GM19455 (cell line): ENCODE measurements around the gene SEMA6D.

Experiments used
- ATAC-seq: cut with Tn5 transposase; IDR thresholded peaks from one replicate; pipeline ENCODE4 v1.9.1; 2021; ENCODE audit not compliant: unreplicated experiment

The SEMA6D gene

GRCh38 chr15:47717036-47717612 is at the start of gene SEMA6D:
SEMA6D (plus strand) TSS chr15:47717505; CDS start chr15:47759799, 42,294 bp downstream.
- no peak for ATAC-seq

GRCh38 chr15:47669221-47669620 is 48.1 kb upstream of the SEMA6D start:
- ATAC-seq: no peak

GRCh38 chr15:47670365-47670764 is 46.9 kb upstream of the SEMA6D start:
- ATAC-seq: no peak

- no peak for ATAC-seq
Observed at GRCh38 chr15:47673232-47673761, 44.0 kb upstream of the SEMA6D start.

- ATAC-seq: no peak
Observed at GRCh38 chr15:47674586-47675232, 42.6 kb upstream of the SEMA6D start.

GRCh38 chr15:47675735-47676134 is 41.6 kb upstream of the SEMA6D start:
- ATAC-seq: no peak

- no peak for ATAC-seq
Observed at GRCh38 chr15:47678040-47678439, 39.3 kb upstream of the SEMA6D start.

GRCh38 chr15:47682661-47683060 is 34.6 kb upstream of the SEMA6D start:
- no peak for ATAC-seq

- no peak for ATAC-seq
Observed at GRCh38 chr15:47685141-47685870, 32.0 kb upstream of the SEMA6D start.

- no peak for ATAC-seq
Observed at GRCh38 chr15:47688573-47689086, 28.7 kb upstream of the SEMA6D start.

GRCh38 chr15:47689660-47690059 is 27.6 kb upstream of the SEMA6D start:
- no peak for ATAC-seq

- no peak for ATAC-seq
Observed at GRCh38 chr15:47691882-47692281, 25.4 kb upstream of the SEMA6D start.

GRCh38 chr15:47696351-47696750 is 21.0 kb upstream of the SEMA6D start:
- no peak for ATAC-seq

GRCh38 chr15:47705281-47705997 is 11.9 kb upstream of the SEMA6D start:
- no peak for ATAC-seq

GRCh38 chr15:47707391-47707790 is 9.9 kb upstream of the SEMA6D start:
- no peak for ATAC-seq

GRCh38 chr15:47708161-47708980 is 8.9 kb upstream of the SEMA6D start:
- no peak for ATAC-seq

- no peak for ATAC-seq
Observed at GRCh38 chr15:47711655-47712054, 5.7 kb upstream of the SEMA6D start.

- ATAC-seq: no peak
Observed at GRCh38 chr15:47715402-47715801, 1.9 kb upstream of the SEMA6D start.

- ATAC-seq: no peak
Observed at GRCh38 chr15:47715856-47716445, 1.4 kb upstream of the SEMA6D start.

GRCh38 chr15:47716516-47716915 is 789 bp upstream of the SEMA6D start:
- ATAC-seq: no peak
